SK-N-MC (cell line): Measurements from ENCODE around the gene FCMR.

Experiments
- EZH2 ChIP-seq: fragments of 200-600 bp; sonication (generic); IDR thresholded peaks from one replicate; pipeline ENCODE4 v1.6.1; 2017; ENCODE audit warnings: antibody characterized with exemption
- FOXP2 ChIP-seq: optimal IDR thresholded peaks from 2 replicates; pipeline ENCODE3; 2011; ENCODE audit warnings: mild to moderate bottlenecking, moderate library complexity; ENCODE audit not compliant: insufficient read depth; ENCODE audit errors: extremely low read length, control extremely low read depth
- POLR2AphosphoS5 ChIP-seq: IDR thresholded peaks from 2 replicates; pipeline ENCODE4 v1.6.1; 2012; ENCODE audit warnings: mild to moderate bottlenecking, low read depth, low read length, borderline replicate concordance

GRCh38 chr1:206854401-206855129 lies 67.2 kb downstream of the FCMR start:
- TF ChIP-seq EZH2 (no peak), POLR2AphosphoS5 (no peak), FOXP2 (no peak)
